Measurements from ENCODE around the gene FOXP1. TPM values are rescaled to one million over a fixed set of nuclear protein-coding genes. Genes with fewer than 3 reads are reported as not detected.
A peak's percentile ranks its signal among the peaks of the same experiment; 100 is the strongest.

FOXP1 gene
- total RNA-seq, 1 experiment from 2014 or later: 22.1 TPM

DNA sequence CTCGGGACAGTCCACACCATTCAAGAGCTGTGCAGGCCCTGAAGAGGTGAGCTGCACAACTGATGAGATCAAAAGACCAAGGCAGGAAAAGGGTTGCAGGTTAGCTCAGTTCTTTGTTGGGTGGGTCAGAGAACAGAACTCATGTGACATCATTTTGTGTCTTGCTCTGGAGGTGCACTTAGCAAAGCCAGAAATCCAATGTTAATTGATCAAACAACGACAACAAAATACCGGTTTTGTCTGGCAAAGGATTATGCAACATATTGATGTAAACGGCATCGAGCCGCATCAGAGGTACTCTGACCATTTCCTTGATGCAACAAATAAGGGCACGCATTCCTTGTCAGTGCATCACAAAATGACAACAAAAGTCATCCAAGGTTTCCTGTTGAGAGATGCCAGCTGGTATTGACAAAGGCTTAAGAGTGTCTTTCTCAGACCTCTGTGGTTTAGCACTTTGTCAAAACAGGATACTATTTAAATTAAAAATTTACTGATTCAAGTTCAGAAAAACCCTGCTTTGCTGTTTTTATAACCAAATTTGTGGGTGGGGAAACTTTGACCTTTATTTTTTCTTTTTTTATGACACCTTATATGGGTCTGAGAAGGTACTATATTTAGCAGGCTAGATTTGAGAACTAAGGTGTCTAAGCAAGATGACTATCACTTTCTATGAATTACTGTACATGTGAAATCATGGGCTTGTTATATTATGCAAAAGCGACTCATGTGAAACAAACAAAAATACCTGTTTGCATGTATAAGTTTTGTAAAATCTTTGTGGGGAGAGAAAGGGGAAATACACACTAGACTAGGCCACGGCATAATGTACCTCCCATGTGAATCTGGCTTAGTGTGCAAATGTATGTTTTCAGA, 496.1 kb downstream of the FOXP1 start:
- Histone ChIP-seq H3K4me1 (replicated peaks) (peaks cover 53% of the 10 kb centered on the region), H3K4me3 (no peak overlapping the region), H3K27me3 (replicated peaks) (no peaks in the 10 kb centered on the region), H3K9me3 (replicated peaks) (no peaks in the 10 kb centered on the region), H3K27ac (peak overlapping the region; percentile 27), H3K36me3 (no peaks in the 10 kb centered on the region; the same call in 1 of the 2 replicates)
- peak; percentile 49 for DNase-seq (ENCODE audit: low read depth in 1 of 2, low spot score in 2 of 2)

DNA sequence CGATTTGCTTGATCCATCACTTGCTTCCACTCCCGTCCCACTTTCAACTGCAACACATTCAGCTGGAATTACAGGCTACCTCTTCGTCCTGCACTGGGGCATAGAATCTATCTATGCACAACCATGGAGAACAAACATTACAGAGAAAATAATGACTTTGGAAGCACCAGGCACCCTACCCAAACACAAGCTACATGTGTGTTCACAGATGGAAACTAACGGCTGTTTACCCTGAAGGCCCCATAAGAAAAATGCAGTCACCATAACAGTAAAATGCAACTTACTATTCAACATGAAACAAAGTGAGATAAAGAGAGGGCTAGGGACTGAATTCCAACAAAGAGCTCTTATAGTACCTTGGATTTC, 496.8 kb downstream of the FOXP1 start:
- H3K27ac ChIP-seq: peak overlapping the region; percentile 23; the same call in 1 of the 2 replicates

DNA sequence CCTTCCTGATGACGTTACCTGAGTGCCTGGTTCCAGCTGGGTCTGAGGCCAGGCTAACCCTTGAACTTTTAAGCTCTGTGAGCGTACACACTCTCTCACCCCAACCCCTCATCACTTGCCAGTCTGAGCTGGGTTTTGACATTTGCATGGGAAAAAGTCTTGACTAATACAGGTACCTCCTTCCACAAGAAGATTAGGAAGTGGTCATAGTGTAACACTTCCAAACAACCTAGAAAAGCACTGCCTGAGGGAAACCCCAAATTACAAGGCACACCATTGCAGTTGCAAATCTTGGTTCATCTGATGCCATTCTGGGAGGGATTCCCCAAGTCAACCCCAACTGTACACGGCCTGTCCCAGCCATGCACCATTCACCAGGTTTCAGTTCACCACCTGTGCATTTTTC, 499.8 kb downstream of the FOXP1 start:
- DNase-seq (ENCODE audit: low read depth in 1 of 2, low spot score in 2 of 2): no peak
- no peak overlapping the region for H3K4me3 ChIP-seq

More for the DNA sequence above, 496.8 kb downstream of the FOXP1 start:
- Histone ChIP-seq H3K4me3 (no peak overlapping the region), H3K27me3 (replicated peaks) (no peaks in the 10 kb centered on the region), H3K9me3 (replicated peaks) (no peaks in the 10 kb centered on the region), H3K36me3 (no peaks in the 10 kb centered on the region; the same call in 1 of the 2 replicates), H3K4me1 (replicated peaks) (peaks cover 48% of the 10 kb centered on the region)
- no peak for DNase-seq (ENCODE audit: low read depth in 1 of 2, low spot score in 2 of 2)

DNA sequence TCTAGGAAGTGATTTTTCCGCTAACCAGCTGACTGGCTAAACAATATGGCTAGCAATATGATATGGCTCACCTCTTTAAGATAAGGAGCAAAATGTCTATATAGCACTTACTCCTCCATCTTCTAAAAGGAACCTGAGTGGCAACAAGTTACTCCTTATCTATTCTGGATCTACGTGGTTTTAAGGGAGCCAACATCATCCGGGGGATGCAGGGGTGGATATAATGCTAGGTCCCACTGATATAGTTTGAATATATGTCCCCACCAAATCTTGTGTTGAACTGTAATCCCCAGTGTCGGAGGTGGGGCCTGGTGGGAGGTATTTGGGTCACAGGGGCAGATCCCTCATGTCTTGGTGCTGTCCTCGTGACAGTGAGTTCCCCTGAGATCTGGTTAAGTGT, 500.7 kb downstream of the FOXP1 start:
- no peak for DNase-seq (ENCODE audit: low read depth in 1 of 2, low spot score in 2 of 2)
- H3K36me3 ChIP-seq: no peaks in the 10 kb centered on the region; the same call in 1 of the 2 replicates
- peaks cover 30% of the 10 kb centered on the region for H3K4me1 ChIP-seq (replicated peaks)
- H3K4me3 ChIP-seq: no peak overlapping the region
- no peaks in the 10 kb centered on the region for H3K9me3 ChIP-seq (replicated peaks)
- no peak overlapping the region for H3K27ac ChIP-seq
- no peaks in the 10 kb centered on the region for H3K27me3 ChIP-seq (replicated peaks)

More for the DNA sequence above, 499.8 kb downstream of the FOXP1 start:
- peaks cover 35% of the 10 kb centered on the region for H3K4me1 ChIP-seq (replicated peaks)
- H3K27me3 ChIP-seq (replicated peaks): no peaks in the 10 kb centered on the region
- no peaks in the 10 kb centered on the region; the same call in 1 of the 2 replicates for H3K36me3 ChIP-seq
- H3K27ac ChIP-seq: no peak overlapping the region
- no peaks in the 10 kb centered on the region for H3K9me3 ChIP-seq (replicated peaks)

DNA sequence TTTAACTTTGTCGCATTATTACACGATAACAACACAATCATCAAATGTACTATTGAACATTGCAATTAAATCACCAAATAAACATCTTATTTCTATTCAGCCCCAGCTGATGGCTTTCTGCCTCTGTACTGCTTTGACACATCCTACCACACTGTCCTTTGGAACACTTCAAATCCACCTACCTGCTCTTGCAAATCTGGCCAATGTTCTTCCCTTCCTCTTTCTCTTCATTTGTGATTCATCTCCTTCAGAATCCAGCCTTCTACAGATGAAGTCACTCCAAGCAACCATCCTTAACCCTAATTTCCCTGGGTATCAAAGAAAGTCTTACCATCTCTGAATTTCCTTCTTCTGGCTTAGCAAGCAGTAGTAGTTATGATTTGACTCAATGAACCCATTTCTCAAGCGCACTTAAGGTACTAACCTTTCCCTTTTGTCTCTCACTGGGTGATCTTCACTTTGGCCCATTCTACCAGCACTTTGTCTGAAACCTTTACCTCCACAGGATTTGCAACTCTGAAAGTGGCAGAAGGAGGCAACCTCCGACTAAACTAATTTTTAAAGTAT, 502.9 kb downstream of the FOXP1 start:
- H3K4me3 ChIP-seq: no peak overlapping the region
- H3K27ac ChIP-seq: no peak overlapping the region
- H3K9me3 ChIP-seq (replicated peaks): no peaks in the 10 kb centered on the region
- H3K36me3 ChIP-seq: no peaks in the 10 kb centered on the region; the same call in 1 of the 2 replicates
- no peaks in the 10 kb centered on the region for H3K27me3 ChIP-seq (replicated peaks)
- peaks cover 23% of the 10 kb centered on the region for H3K4me1 ChIP-seq (replicated peaks)
- no peak for DNase-seq (ENCODE audit: low read depth in 1 of 2, low spot score in 2 of 2)

DNA sequence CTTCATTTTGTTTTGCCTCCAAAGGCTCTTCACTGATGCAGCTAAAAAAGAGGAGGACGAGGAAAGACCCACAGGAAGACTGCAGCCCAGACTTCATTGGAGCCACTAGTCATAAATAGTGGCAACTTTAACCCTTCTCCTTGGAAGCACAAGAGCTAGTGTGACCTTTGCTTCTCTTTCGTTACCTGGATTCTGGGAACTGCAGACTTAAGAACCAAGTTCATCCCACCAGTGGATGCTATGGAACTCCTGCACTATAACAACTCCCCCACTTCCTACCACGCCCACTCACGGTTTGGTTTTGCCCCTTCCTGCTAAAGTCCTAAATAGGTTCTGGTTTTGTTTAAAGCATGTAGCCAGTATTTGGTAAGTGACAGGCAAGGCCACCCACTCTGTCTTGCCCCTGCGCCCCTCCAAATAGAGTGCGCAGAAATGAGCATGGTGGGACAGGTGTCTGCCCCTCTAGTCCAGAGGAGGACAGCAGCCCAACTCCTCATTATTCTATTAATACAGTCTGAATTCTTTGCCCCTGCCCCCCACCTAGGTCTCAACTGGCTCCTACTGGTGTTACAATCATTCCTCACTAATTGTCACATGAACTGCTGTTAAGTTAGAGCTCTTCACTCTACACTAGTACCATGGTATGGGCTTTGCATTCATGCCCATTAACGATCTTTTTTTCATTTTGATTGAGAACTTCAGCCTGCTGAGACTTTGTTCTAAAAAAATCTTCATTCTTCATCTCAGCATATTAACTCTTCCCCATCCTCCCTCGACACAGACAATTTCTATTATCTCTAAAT, 504.6 kb downstream of the FOXP1 start:
- peaks cover 28% of the 10 kb centered on the region for H3K4me1 ChIP-seq (replicated peaks)

DNA sequence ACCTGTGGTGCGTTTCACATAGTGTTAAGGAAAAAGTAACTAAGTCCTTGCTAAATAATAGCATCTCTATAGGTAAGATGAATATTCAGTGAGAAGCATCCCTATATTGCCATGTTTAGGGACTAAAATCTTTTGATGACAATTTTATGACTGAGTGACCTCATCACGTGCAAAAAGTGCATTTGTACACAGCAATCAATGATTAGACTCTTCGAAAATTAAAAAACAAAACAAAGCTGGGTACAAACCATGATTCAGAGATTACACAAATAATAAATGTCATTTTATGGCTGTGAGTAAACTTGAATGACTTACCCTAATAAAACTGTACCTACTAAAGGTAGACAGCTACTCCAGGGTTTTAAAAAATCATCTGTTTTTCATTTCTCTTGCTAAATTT, 505.3 kb downstream of the FOXP1 start:
- DNase-seq (ENCODE audit: low read depth in 1 of 2, low spot score in 2 of 2): no peak
- Histone ChIP-seq H3K36me3 (no peaks in the 10 kb centered on the region; the same call in 1 of the 2 replicates), H3K27me3 (replicated peaks) (no peaks in the 10 kb centered on the region), H3K4me3 (no peak overlapping the region), H3K27ac (no peak overlapping the region), H3K4me1 (replicated peaks) (peaks cover 31% of the 10 kb centered on the region), H3K9me3 (replicated peaks) (no peaks in the 10 kb centered on the region)

More for the DNA sequence above, 504.6 kb downstream of the FOXP1 start:
- Histone ChIP-seq H3K27me3 (replicated peaks) (no peaks in the 10 kb centered on the region), H3K36me3 (no peaks in the 10 kb centered on the region; the same call in 1 of the 2 replicates), H3K27ac (no peak overlapping the region), H3K4me3 (no peak overlapping the region), H3K9me3 (replicated peaks) (no peaks in the 10 kb centered on the region)
- no peak for DNase-seq (ENCODE audit: low read depth in 1 of 2, low spot score in 2 of 2)

DNA sequence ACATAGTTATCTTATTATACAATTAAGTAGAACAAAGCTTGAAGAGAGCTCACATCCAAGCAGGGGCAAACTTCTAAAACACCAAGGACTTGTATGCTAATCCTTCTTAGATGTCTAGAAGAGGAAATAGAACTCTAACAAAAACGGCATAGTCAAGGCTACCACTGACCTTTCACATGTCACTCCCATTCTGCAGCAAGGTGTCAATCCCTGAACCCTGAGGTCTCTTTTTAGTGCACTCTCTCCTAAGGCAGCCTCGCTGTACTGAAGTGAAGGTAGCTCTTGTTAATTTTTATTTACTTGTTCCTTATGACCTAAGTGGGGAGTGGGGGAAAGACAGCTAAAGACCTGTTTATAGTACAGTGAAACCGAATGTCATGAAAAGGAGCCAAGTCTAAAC, 506.5 kb downstream of the FOXP1 start:
- no peak for DNase-seq (ENCODE audit: low read depth in 1 of 2, low spot score in 2 of 2)
- H3K27ac ChIP-seq: no peak overlapping the region
- no peaks in the 10 kb centered on the region for H3K9me3 ChIP-seq (replicated peaks)
- H3K27me3 ChIP-seq (replicated peaks): no peaks in the 10 kb centered on the region
- H3K4me1 ChIP-seq (replicated peaks): peaks cover 32% of the 10 kb centered on the region
- no peaks in the 10 kb centered on the region; the same call in 1 of the 2 replicates for H3K36me3 ChIP-seq
- H3K4me3 ChIP-seq: no peak overlapping the region

DNA sequence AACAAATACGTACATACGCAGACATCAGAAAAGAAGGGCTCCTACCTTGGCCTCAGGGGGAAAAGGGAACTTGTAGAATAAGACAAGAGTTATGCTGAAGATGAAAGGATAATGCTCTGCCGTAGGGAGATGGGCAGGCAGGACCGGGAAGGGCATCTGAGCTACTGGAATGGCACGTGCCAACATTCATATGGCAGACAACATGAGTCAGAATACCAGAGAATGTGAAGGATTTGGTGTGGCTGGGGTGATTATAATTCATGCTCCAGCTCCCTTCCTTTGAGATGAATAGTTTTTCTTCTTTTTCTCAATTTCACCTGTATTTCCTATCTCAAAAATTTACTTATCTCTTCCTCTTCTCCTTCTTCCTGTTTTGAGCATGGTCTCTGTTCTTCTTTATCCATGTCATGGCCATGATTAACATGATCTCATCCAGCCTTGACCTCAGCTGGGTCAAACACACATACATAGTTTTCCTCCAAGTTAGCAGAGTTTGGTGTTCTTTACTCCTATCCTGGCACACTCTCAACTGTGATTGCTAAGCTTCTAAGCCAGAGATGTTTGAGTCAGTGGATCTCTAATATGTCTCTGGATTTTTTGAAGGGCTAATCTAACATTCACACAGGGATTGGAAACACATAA, 507.0 kb downstream of the FOXP1 start:
- H3K36me3 ChIP-seq: no peaks in the 10 kb centered on the region; the same call in 1 of the 2 replicates
- no peaks in the 10 kb centered on the region for H3K9me3 ChIP-seq (replicated peaks)
- H3K27ac ChIP-seq: no peak overlapping the region
- no peak for DNase-seq (ENCODE audit: low read depth in 1 of 2, low spot score in 2 of 2)
- no peak overlapping the region for H3K4me3 ChIP-seq
- no peaks in the 10 kb centered on the region for H3K27me3 ChIP-seq (replicated peaks)
- H3K4me1 ChIP-seq (replicated peaks): peaks cover 32% of the 10 kb centered on the region

DNA sequence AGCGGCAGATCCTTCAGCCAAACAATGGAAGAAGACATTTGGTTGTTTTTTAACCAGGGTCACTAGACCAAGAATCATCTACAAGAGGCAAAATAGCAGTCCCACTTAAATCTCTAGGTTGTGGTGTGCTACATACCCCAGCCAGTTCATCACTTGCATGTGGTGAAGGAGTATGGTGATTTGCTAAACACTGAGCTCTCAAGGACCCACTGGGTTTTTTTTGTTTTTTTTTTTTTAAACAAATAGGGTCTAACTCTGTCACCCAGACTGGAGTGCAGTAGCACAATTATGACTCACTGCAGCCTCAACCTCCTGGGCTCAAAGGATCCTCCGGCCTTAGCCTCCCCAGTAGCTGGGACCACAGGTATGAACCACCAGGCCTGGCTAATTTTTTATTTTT, 508.0 kb downstream of the FOXP1 start:
- H3K4me3 ChIP-seq: no peak overlapping the region
- DNase-seq (ENCODE audit: low read depth in 1 of 2, low spot score in 2 of 2): no peak
- no peak overlapping the region for H3K27ac ChIP-seq
- H3K4me1 ChIP-seq (replicated peaks): peaks cover 30% of the 10 kb centered on the region
- H3K36me3 ChIP-seq: no peaks in the 10 kb centered on the region; the same call in 1 of the 2 replicates
- no peaks in the 10 kb centered on the region for H3K9me3 ChIP-seq (replicated peaks)
- no peaks in the 10 kb centered on the region for H3K27me3 ChIP-seq (replicated peaks)

DNA sequence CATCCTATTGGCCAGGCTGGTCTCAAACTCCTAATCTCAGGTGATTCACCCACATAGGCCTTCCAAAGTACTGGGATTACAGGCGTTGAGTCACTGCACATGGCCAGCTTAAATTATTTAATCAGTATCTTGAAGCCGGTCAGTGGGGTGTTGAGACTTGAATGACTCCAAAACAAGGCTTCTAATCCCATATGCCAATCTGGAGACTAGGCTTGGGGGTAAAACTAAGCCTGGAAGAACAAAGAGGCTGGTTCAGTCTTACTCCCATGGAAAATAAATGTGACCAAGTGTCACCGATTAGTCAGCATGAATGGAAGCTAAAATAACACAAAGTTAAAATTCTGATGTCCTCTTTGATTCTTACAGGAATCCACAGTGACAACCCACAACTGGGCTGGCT, 509.1 kb downstream of the FOXP1 start:
- no peaks in the 10 kb centered on the region; the same call in 1 of the 2 replicates for H3K36me3 ChIP-seq
- peaks cover 37% of the 10 kb centered on the region for H3K4me1 ChIP-seq (replicated peaks)
- H3K27me3 ChIP-seq (replicated peaks): no peaks in the 10 kb centered on the region
- H3K27ac ChIP-seq: no peak overlapping the region
- peak in 1 of 2 experiments; percentile 19 for DNase-seq (ENCODE audit: low read depth in 1 of 2, low spot score in 2 of 2)
- H3K4me3 ChIP-seq: no peak overlapping the region
- H3K9me3 ChIP-seq (replicated peaks): no peaks in the 10 kb centered on the region

DNA sequence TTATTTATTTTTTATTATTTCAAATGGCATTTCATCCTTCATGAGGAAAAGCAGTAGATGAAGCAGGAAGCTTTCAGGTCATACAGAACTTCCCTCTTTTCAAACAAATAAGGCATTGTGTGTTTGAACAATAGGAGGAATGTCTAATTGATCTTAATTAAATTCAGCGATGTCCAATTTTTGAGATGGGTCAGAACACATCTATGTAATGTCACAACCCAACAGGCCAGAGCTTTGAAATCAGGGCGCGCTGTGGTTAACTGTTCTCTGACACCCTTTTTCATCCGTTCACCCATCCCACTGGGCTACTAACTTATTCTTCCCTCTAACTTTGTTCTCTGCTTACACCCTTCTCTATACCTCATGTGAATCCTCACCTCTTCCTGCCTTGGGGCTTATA, 510.5 kb downstream of the FOXP1 start:
- no peak overlapping the region for H3K4me3 ChIP-seq
- DNase-seq (ENCODE audit: low read depth in 1 of 2, low spot score in 2 of 2): no peak
- no peaks in the 10 kb centered on the region for H3K9me3 ChIP-seq (replicated peaks)
- H3K27me3 ChIP-seq (replicated peaks): no peaks in the 10 kb centered on the region
- no peaks in the 10 kb centered on the region; the same call in 1 of the 2 replicates for H3K36me3 ChIP-seq
- peaks cover 37% of the 10 kb centered on the region for H3K4me1 ChIP-seq (replicated peaks)
- H3K27ac ChIP-seq: no peak overlapping the region

DNA sequence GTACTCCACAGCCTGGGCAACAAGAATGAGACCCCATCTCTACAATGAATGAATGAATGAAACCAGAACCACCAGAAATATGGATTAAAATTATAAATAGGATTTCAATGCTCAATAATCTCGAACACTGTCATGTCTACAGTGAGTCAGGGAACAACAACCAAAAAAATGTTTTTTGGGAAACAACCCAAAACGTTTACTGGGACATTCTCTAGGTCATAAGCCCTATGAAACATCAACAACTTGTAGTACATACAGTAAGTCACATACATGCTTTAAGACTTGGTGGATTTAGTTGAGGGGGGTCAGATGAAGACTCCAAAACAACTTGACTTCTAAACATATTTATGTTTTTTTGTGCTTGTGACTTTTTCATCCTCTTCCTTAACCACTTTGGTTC, 511.2 kb downstream of the FOXP1 start:
- Histone ChIP-seq H3K9me3 (replicated peaks) (no peaks in the 10 kb centered on the region), H3K27ac (no peak overlapping the region), H3K4me1 (replicated peaks) (peaks cover 31% of the 10 kb centered on the region), H3K4me3 (no peak overlapping the region), H3K27me3 (replicated peaks) (no peaks in the 10 kb centered on the region), H3K36me3 (no peaks in the 10 kb centered on the region; the same call in 1 of the 2 replicates)
- DNase-seq (ENCODE audit: low read depth in 1 of 2, low spot score in 2 of 2): no peak
